ENCODE results near the gene PTGDR.

DNA sequence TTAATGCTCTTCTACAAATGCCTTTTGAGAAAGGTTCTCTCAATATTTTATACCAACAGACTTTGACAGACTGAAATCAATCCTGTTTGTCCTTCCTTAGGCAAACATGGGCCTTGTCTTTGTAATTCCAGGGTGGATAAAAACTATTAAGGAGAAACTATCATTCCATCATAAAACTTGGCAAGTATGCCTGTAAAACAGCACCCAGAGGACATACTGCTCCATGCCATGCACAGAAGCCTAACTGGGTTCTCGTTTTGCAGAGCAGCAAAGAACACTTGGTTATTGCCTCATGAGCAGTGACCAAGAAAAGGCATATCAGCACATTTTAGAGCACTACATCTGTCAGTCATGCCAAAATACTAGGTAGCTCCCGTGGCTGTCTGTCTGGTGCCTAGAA, 33.8 kb upstream of the PTGDR start:
- TF ChIP-seq, protein P1, sequence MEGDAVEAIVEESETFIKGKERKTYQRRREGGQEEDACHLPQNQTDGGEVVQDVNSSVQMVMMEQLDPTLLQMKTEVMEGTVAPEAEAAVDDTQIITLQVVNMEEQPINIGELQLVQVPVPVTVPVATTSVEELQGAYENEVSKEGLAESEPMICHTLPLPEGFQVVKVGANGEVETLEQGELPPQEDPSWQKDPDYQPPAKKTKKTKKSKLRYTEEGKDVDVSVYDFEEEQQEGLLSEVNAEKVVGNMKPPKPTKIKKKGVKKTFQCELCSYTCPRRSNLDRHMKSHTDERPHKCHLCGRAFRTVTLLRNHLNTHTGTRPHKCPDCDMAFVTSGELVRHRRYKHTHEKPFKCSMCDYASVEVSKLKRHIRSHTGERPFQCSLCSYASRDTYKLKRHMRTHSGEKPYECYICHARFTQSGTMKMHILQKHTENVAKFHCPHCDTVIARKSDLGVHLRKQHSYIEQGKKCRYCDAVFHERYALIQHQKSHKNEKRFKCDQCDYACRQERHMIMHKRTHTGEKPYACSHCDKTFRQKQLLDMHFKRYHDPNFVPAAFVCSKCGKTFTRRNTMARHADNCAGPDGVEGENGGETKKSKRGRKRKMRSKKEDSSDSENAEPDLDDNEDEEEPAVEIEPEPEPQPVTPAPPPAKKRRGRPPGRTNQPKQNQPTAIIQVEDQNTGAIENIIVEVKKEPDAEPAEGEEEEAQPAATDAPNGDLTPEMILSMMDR (conservative IDR thresholded peaks at IDR 0.05) = no peak
- TF ChIP-seq EZH2 (IDR thresholded peaks at IDR 0.05; ENCODE audit: low read depth) = no peak

Data from PC-9 (cell line).